Omental fat pad (tissue), 4 donors: ENCODE results near the gene IQCK. TPM values are rescaled to one million over a fixed set of nuclear protein-coding genes. Genes with fewer than 3 reads are reported as not detected.

ENCODE experiments used
- small RNA-seq: library from RNA; depleted of rRNA; stranded (forward); fragments of <200 nt; gene quantifications from one replicate; pipeline ENCODE3, GENCODE V24; 2016
- total RNA-seq, 4 donors: library from RNA; depleted of rRNA; stranded (reverse); fragments of >200 nt; gene quantifications; one replicate each; pipeline ENCODE4 v1.1.0, GENCODE V29; 2016

IQCK gene
- total RNA-seq, 4 donors from 2014 or later, result 14.5 to 28.2 (median 18.9) TPM

Small RNA genes within 50 kb of the gene (small RNA-seq; reads per million reads assigned to genes)
- not detected for gene LARP7P2

Other genes with a start within 250 kb of the IQCK start
- 10 to 100 TPM; 38.7 to 68.0 (median 49.8) TPM for gene GDE1, start 196.2 kb upstream of the IQCK start, total RNA-seq
- 10 to 100 TPM in 3 of 4 donors, 1 to 10 TPM in 1; 8.9 to 18.8 (median 14.3) TPM for gene CCP110, start 194.3 kb upstream of the IQCK start, total RNA-seq
- 10 to 100 TPM; 42.4 to 59.3 (median 43.1) TPM for gene VPS35L, start 162.6 kb upstream of the IQCK start, total RNA-seq
- gene KNOP1, start within 50 bp of the IQCK start, total RNA-seq, result 10 to 100 TPM in 2 of 4 donors, 1 to 10 TPM in 2; 4.6 to 19.9 (median 10.1) TPM
- 10 to 100 TPM; 15.4 to 36.3 (median 30.7) TPM for gene GPRC5B, start 166.6 kb downstream of the IQCK start, total RNA-seq